H1 (cell line): ENCODE results near the gene ADCY9. TPM values are rescaled to one million over a fixed set of nuclear protein-coding genes. Genes with fewer than 3 reads are reported as not detected.

ENCODE experiments used
- CTCF ChIA-PET: fragments of 300-600 bp; sonication (Branson Sonifier 250); formaldehyde crosslinking; loops from one replicate; lab custom pipeline; 2021; ENCODE audit not compliant: partially characterized antibody; lab: Charles Lee
- POLR2A ChIA-PET: fragments of 300-600 bp; sonication (Branson Sonifier 250); formaldehyde crosslinking; loops from one replicate; lab custom pipeline; 2021; ENCODE audit warnings: inconsistent platforms; ENCODE audit not compliant: partially characterized antibody; lab: Charles Lee
- DNase-seq, 2 experiments: peaks; one replicate each; pipeline versions ENCODE4 v3.0.0 to v3.0.0-alpha.2; 2010 to 2022; ENCODE audit warnings: low spot score in 2 of 2, low read depth in 1 of 2, mixed read lengths in 1 of 2
- FAIRE-seq: peaks from 2 replicates; lab custom pipeline; 2011; peaks lifted over from hg19 to GRCh38; lab: Jason Lieb, UNC
- H2AFZ ChIP-seq: 2 replicates; pipeline ENCODE4 v1.8.1; 2012; ENCODE audit warnings: low read length, inconsistent platforms
- H2AK5ac ChIP-seq: 2 replicates; pipeline ENCODE4 v1.6.1; 2013; ENCODE audit warnings: low read depth, low read length
- H2BK120ac ChIP-seq: replicated peaks from 2 replicates; pipeline ENCODE3; 2013; ENCODE audit warnings: low read depth, low read length, inconsistent platforms
- H2BK12ac ChIP-seq: 2 replicates; pipeline ENCODE4 v1.6.1; 2013; ENCODE audit warnings: low read depth, low read length
- H2BK15ac ChIP-seq: 2 replicates; pipeline ENCODE4 v1.6.1; 2013; ENCODE audit warnings: low read length
- H2BK20ac ChIP-seq: 2 replicates; pipeline ENCODE4 v1.6.1; 2013; ENCODE audit warnings: low read length
- H2BK5ac ChIP-seq: 2 replicates; pipeline ENCODE4 v1.6.1; 2013; ENCODE audit warnings: low read depth, low read length
- H3K14ac ChIP-seq: 2 replicates; pipeline ENCODE4 v1.6.1; 2013; ENCODE audit warnings: inconsistent platforms; ENCODE audit not compliant: insufficient read length
- H3K18ac ChIP-seq: 2 replicates; pipeline ENCODE4 v1.6.1; 2013; ENCODE audit warnings: low read length; ENCODE audit errors: extremely low read depth
- H3K23ac ChIP-seq: 2 replicates; pipeline ENCODE4 v1.6.1; 2013; ENCODE audit warnings: inconsistent platforms; ENCODE audit not compliant: insufficient read length
- H3K23me2 ChIP-seq: 2 replicates; pipeline ENCODE4 v1.6.1; 2013; ENCODE audit warnings: low read depth, low read length
- H3K27ac ChIP-seq: 2 replicates; pipeline ENCODE4 v1.6.1; 2011; ENCODE audit warnings: low read depth, low read length, inconsistent platforms
- H3K27me3 ChIP-seq, 4 experiments: replicated peaks in 1 of 4; 1 replicate in 1 of 4; 2 replicates in 3 of 4; pipeline versions ENCODE4 v1.6.1 to v1.8.1; 2011 to 2013; ENCODE audit warnings: low read length in 3 of 4, mild to moderate bottlenecking in 3 of 4, inconsistent platforms in 2 of 4, mixed read lengths in 2 of 4, moderate library complexity in 1 of 4; ENCODE audit not compliant: control insufficient read depth in 3 of 4, insufficient read depth in 3 of 4; ENCODE audit errors: extremely low read depth in 1 of 4
- H3K36me3 ChIP-seq, 4 experiments: 2 replicates each; pipeline versions ENCODE4 v1.6.1 to v1.8.1; 2011 to 2013; ENCODE audit warnings: mild to moderate bottlenecking in 4 of 4, low read length in 3 of 4, moderate library complexity in 2 of 4, control low read depth in 1 of 4, inconsistent platforms in 1 of 4; ENCODE audit not compliant: insufficient read depth in 4 of 4, control insufficient read depth in 2 of 4
- H3K4ac ChIP-seq: replicated peaks from 2 replicates; pipeline ENCODE3; 2013; ENCODE audit warnings: low read length, low read depth, mixed read lengths, inconsistent platforms; ENCODE audit not compliant: insufficient read length
- H3K4me1 ChIP-seq, 4 experiments: replicated peaks in 1 of 4; 1 replicate in 1 of 4; 2 replicates in 3 of 4; pipeline versions ENCODE4 v1.6.1 to v1.8.1; 2011 to 2013; ENCODE audit warnings: low read length in 3 of 4, inconsistent platforms in 2 of 4, mixed read lengths in 1 of 4; ENCODE audit not compliant: insufficient read depth in 4 of 4, control insufficient read depth in 3 of 4
- H3K4me2 ChIP-seq, 2 experiments: 2 replicates each; pipeline versions ENCODE4 v1.6.1 to v1.8.1; 2011 to 2013; ENCODE audit warnings: low read depth in 2 of 2, low read length in 2 of 2, control low read depth in 1 of 2, inconsistent platforms in 1 of 2, mild to moderate bottlenecking in 1 of 2; ENCODE audit not compliant: insufficient read depth in 1 of 2
- H3K4me3 ChIP-seq, 4 experiments: fragments of 200-600, 300-600 bp in 1 of 4; sonication (generic), shearing (Covaris generic), sonication (Bioruptor Twin) in 1 of 4; 2 replicates each; pipeline versions ENCODE4 v1.5.1 to v1.8.1; 2011 to 2016; ENCODE audit warnings: low read length in 4 of 4, low read depth in 3 of 4, control low read depth in 2 of 4, inconsistent platforms in 2 of 4, mild to moderate bottlenecking in 2 of 4, mixed read lengths in 1 of 4, moderate library complexity in 1 of 4; ENCODE audit not compliant: insufficient read depth in 2 of 4; ENCODE audit errors: extremely low read depth in 1 of 4
- H3K56ac ChIP-seq: replicated peaks from 2 replicates; pipeline ENCODE3; 2013; ENCODE audit warnings: low read depth, mild to moderate bottlenecking, mixed read lengths, low read length, inconsistent platforms; ENCODE audit not compliant: insufficient read length
- H3K79me1 ChIP-seq: 2 replicates; pipeline ENCODE4 v1.6.1; 2013; ENCODE audit warnings: low read depth, low read length, control low read depth
- H3K79me2 ChIP-seq, 2 experiments: 2 replicates each; pipeline versions ENCODE4 v1.6.1 to v1.8.1; 2012 to 2013; ENCODE audit warnings: low read length in 2 of 2, mild to moderate bottlenecking in 2 of 2, inconsistent platforms in 1 of 2; ENCODE audit not compliant: insufficient read depth in 2 of 2, control insufficient read depth in 1 of 2
- H3K9ac ChIP-seq, 4 experiments: replicated peaks in 1 of 4; 1 replicate in 1 of 4; 2 replicates in 3 of 4; pipeline versions ENCODE4 v1.6.1 to v1.8.1; 2011 to 2013; ENCODE audit warnings: low read depth in 3 of 4, low read length in 3 of 4, control low read depth in 2 of 4, mild to moderate bottlenecking in 2 of 4, moderate library complexity in 2 of 4, inconsistent platforms in 1 of 4; ENCODE audit errors: extremely low read depth in 1 of 4
- H3K9me3 ChIP-seq, 2 experiments: 2 replicates each; pipeline versions ENCODE4 v1.6.1 to v1.8.1; 2012 to 2013; ENCODE audit warnings: mild to moderate bottlenecking in 2 of 2, moderate library complexity in 2 of 2, control low read depth in 1 of 2, inconsistent platforms in 1 of 2, low read depth in 1 of 2, low read length in 1 of 2, mixed read lengths in 1 of 2; ENCODE audit not compliant: insufficient read depth in 2 of 2
- H4K20me1 ChIP-seq, 2 experiments: replicated peaks in 1 of 2; 2 replicates each; pipeline versions ENCODE3 to v1.8.1; 2011 to 2013; ENCODE audit warnings: inconsistent platforms in 2 of 2, low read length in 2 of 2, mild to moderate bottlenecking in 1 of 2; ENCODE audit not compliant: insufficient read depth in 2 of 2, control insufficient read depth in 1 of 2
- H4K5ac ChIP-seq: 2 replicates; pipeline ENCODE4 v1.6.1; 2013; ENCODE audit warnings: low read length, low read depth, mixed read lengths, inconsistent platforms; ENCODE audit not compliant: insufficient read length
- H4K8ac ChIP-seq: 2 replicates; pipeline ENCODE4 v1.8.0; 2013; ENCODE audit warnings: mild to moderate bottlenecking, moderate library complexity, low read length, inconsistent platforms; ENCODE audit not compliant: insufficient read depth; ENCODE audit errors: extremely low read depth
- H4K91ac ChIP-seq: replicated peaks from 2 replicates; pipeline ENCODE3; 2013; ENCODE audit warnings: low read length, mixed read lengths, inconsistent platforms; ENCODE audit not compliant: insufficient read length
- BRCA1 ChIP-seq: IDR thresholded peaks from 2 replicates; pipeline ENCODE4 v1.6.1; 2012; ENCODE audit warnings: low read depth, low read length, improper control_type of control experiment
- EP300 ChIP-seq, 2 experiments: IDR thresholded peaks; 1 replicate in 1 of 2; 2 replicates in 1 of 2; pipeline ENCODE4 v1.6.1; 2011 to 2012; ENCODE audit warnings: low read depth in 2 of 2, low read length in 2 of 2, mild to moderate bottlenecking in 2 of 2, borderline replicate concordance in 1 of 2, inconsistent platforms in 1 of 2, moderate library complexity in 1 of 2
- FOSL1 ChIP-seq: IDR thresholded peaks from 2 replicates; pipeline ENCODE4 v1.6.1; 2011; ENCODE audit warnings: mild to moderate bottlenecking, low read depth, low read length, moderate library complexity; ENCODE audit not compliant: insufficient read depth
- JUND ChIP-seq: IDR thresholded peaks from 2 replicates; pipeline ENCODE4 v1.6.1; 2011; ENCODE audit warnings: mild to moderate bottlenecking, improper control_type of control experiment, low read length
- SAP30 ChIP-seq: fragments of 300-600 bp; sonication (generic); IDR thresholded peaks from 2 replicates; pipeline ENCODE4 v1.7.1; 2012; ENCODE audit warnings: low read length, moderate library complexity, mild to moderate bottlenecking, inconsistent platforms; ENCODE audit not compliant: insufficient read depth, insufficient replicate concordance
- SIN3A ChIP-seq, 2 experiments: IDR thresholded peaks in 1 of 2; conservative IDR thresholded peaks in 1 of 2; 2 replicates each; pipeline ENCODE4 v1.6.1; 2011 to 2012; ENCODE audit warnings: low read length in 2 of 2, improper control_type of control experiment in 1 of 2, low read depth in 1 of 2, mild to moderate bottlenecking in 1 of 2
- TAF1 ChIP-seq: IDR thresholded peaks from 2 replicates; pipeline ENCODE4 v1.6.1; 2011; ENCODE audit warnings: mild to moderate bottlenecking, low read depth, low read length
- TAF7 ChIP-seq: optimal IDR thresholded peaks from 2 replicates; pipeline ENCODE3; 2011; ENCODE audit warnings: low read depth, mild to moderate bottlenecking, inconsistent platforms, low read length, moderate library complexity, borderline replicate concordance
- TCF12 ChIP-seq: IDR thresholded peaks from 2 replicates; pipeline ENCODE4 v1.6.1; 2011; ENCODE audit warnings: low read depth, mild to moderate bottlenecking, low read length
- WGBS, 2 experiments: shearing (Covaris generic) in 1 of 2; methylation state at CpG; one replicate each; pipeline versions ENCODE4 v1.1.6 to v1.1.7; 2013 to 2015; ENCODE audit warnings: low lambda C conversion rate in 2 of 2, mixed read lengths in 2 of 2, inconsistent platforms in 1 of 2, low coverage in 1 of 2, missing lambda C conversion rate in 1 of 2; ENCODE audit not compliant: insufficient replicate concordance in 2 of 2, insufficient coverage in 1 of 2, insufficient read length in 1 of 2; ENCODE audit errors: extremely low coverage in 1 of 2, missing lambda C conversion rate in 1 of 2; 5-methylcytosine and 5-hydroxymethylcytosine counted together
- polyA plus RNA-seq, 7 experiments: library from polyadenylated mRNA; depleted of rRNA in 3 of 7; stranded (reverse) in 5 of 7; unstranded in 2 of 7; fragments of >200 nt in 5 of 7; fragments of 200-250 nt in 2 of 7; gene quantifications; 1 replicate in 5 of 7; 2 replicates in 1 of 7; 4 replicates in 1 of 7; pipeline versions ENCODE4 v1.2.1 to v1.2.3, GENCODE V29; 2011 to 2013; ENCODE audit warnings: missing spikeins in 2 of 7, mixed read lengths in 2 of 7
- total RNA-seq: library from RNA; stranded (reverse); fragmentation: NEBNext Ultra II Directional; extraction: Animal tissue kit (Norgen Biotek cat#: 25700); gene quantifications from 2 replicates; pipeline ENCODE4 v1.2.1, GENCODE V29; 2021

Gene ADCY9
- total and polyA plus RNA-seq, 2 of the 8 experiments (the other 6 are each of a cell fraction or from before 2014, with no cell fraction given), result 5.4 to 13.1 TPM

DNA sequence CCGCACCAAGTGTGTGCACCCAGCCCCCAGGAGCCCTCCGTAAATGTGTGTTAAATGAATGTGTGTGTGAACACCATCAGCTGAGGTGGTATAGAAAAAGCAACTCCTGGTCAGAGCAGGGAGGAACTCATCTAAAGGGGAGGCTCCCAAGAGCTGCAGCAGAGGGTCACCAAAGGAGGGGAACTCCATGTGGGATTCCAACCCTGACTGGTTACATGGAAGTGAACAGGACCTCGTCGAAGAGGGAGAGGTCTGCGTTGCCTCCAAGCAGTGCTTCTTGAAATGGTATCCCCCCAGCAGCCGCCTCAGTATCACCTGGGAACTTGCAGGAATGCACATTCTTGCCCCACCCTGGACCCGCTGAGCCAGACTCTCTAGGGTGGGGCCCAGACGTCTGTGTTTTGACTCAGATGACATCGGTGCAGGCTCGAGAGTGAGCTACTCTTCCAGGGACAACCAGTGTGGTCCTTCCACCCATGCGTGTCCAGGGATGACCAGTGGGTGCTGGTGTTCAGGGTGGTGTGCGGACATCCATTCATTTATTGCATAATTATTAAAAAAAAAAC is 30.8 kb downstream of the ADCY9 start:
- Histone ChIP-seq H3K14ac (no peak overlapping the region), H3K23me2 (no peaks in the 10 kb centered on the region), H2BK120ac (no peak overlapping the region), H4K5ac (no peak overlapping the region), H3K9ac (no peak overlapping the region), H2BK20ac (no peak overlapping the region), H3K56ac (no peak overlapping the region), H3K4me1 (peaks cover 0 to 8% (median 6%) of the 10 kb centered on the region in 4 experiments; a peak in 5 of 7 replicates), H3K27ac (no peak overlapping the region), H2BK15ac (no peak overlapping the region), H3K4me3 (no peak overlapping the region), H3K79me2 (no peaks in the 10 kb centered on the region; a peak in 1 of 4 replicates), H3K18ac (no peak overlapping the region), H3K4ac (no peak overlapping the region), H2AK5ac (no peak overlapping the region), H4K8ac (no peak overlapping the region), H3K4me2 (no peak overlapping the region), H3K9me3 (no peaks in the 10 kb centered on the region), H3K27me3 (no peaks in the 10 kb centered on the region), H3K36me3 (no peaks in the 10 kb centered on the region), H2BK12ac (no peak overlapping the region), H2AFZ (no peak overlapping the region), H4K20me1 (peaks cover 2% of the 10 kb centered on the region in 2 experiments), H2BK5ac (no peak overlapping the region; the same call in 1 of the 2 replicates), H3K23ac (no peak overlapping the region), H3K79me1 (no peaks in the 10 kb centered on the region), H4K91ac (no peak overlapping the region)
- FAIRE-seq (no peak), DNase-seq (no peak)
- CTCF ChIA-PET, result no interaction called here
- WGBS, 2 experiments, result 91% methylated on average over 11 of the region's 12 CpGs; no CpG with 5 or more reads in 1 of the 2 experiments
- TF ChIP-seq JUND (no peak), EP300 (IDR thresholded peaks at IDR 0.05; ENCODE audit: borderline replicate concordance in 1 of 2, low read depth in 2 of 2, low read length in 2 of 2) (no peak), TCF12 (no peak), BRCA1 (no peak), FOSL1 (no peak), SIN3A (conservative IDR thresholded peaks at IDR 0.05 in 1 of 2, IDR thresholded peaks at IDR 0.05 in 1 of 2; ENCODE audit: low read depth in 1 of 2, low read length in 2 of 2) (no peak), TAF1 (no peak), SAP30 (no peak), TAF7 (no peak)
- POLR2A ChIA-PET, result no interaction called here
